BLaER1 treated with 17β-estradiol and CSF1 and Interleukin-3, amounts not matched to agents 10 nM and 100 nM (cell line): ENCODE results near the gene TMTC2.
"Not testable (repeated sequence)": the region's sequence is repeated elsewhere in the genome, so short reads cannot be mapped to it uniquely, and the experiment has no call there.

Experiments used
- H3K27ac ChIP-seq, 11 experiments: shearing (Covaris generic); formaldehyde crosslinking; 2 replicates each; pipeline ENCODE4 v1.8.1; 2022
- H3K27me3 ChIP-seq, 11 experiments: shearing (Covaris generic); formaldehyde crosslinking; 2 replicates each; pipeline ENCODE4 v1.8.1; 2022
- H3K36me3 ChIP-seq, 11 experiments: shearing (Covaris generic); formaldehyde crosslinking; 2 replicates each; pipeline ENCODE4 v1.8.1; 2022
- H3K4me1 ChIP-seq, 10 experiments: shearing (Covaris generic); formaldehyde crosslinking; 2 replicates each; pipeline ENCODE4 v1.8.1; 2022
- H3K4me2 ChIP-seq, 11 experiments: shearing (Covaris generic); formaldehyde crosslinking; 2 replicates each; pipeline ENCODE4 v1.8.1; 2022
- H3K4me3 ChIP-seq, 10 experiments: shearing (Covaris generic); formaldehyde crosslinking; 2 replicates each; pipeline ENCODE4 v1.8.1; 2022
- H3K9ac ChIP-seq, 11 experiments: shearing (Covaris generic); formaldehyde crosslinking; 2 replicates each; pipeline ENCODE4 v1.8.1; 2022
- H3K9me3 ChIP-seq, 11 experiments: shearing (Covaris generic); formaldehyde crosslinking; replicated peaks in 1 of 11; 2 replicates each; pipeline ENCODE4 v1.8.1; 2022
- H4K20me1 ChIP-seq, 11 experiments: shearing (Covaris generic); formaldehyde crosslinking; 2 replicates each; pipeline ENCODE4 v1.8.1; 2022
- Cebpa-rat ChIP-seq, 11 experiments: shearing (Covaris generic); IDR thresholded peaks; 2 replicates each; pipeline ENCODE4 v1.8.1; 2022

Gene TMTC2

GRCh38 chr12:82789674-82790073 is 103.0 kb downstream of the TMTC2 start:
- Histone ChIP-seq H3K4me3 (no peak overlapping the region), H3K36me3 (no peaks in the 10 kb centered on the region), H3K27ac (no peak overlapping the region), H3K4me1 (no peaks in the 10 kb centered on the region), H4K20me1 (no peaks in the 10 kb centered on the region), H3K27me3 (no peaks in the 10 kb centered on the region), H3K4me2 (no peak overlapping the region), H3K9ac (no peak overlapping the region), H3K9me3 (no peaks in the 10 kb centered on the region)
- no peak for TF ChIP-seq Cebpa-rat (IDR thresholded peaks at IDR 0.05)

GRCh38 chr12:82793751-82794281 is 107.1 kb downstream of the TMTC2 start:
- no peak overlapping the region for H3K9ac ChIP-seq
- no peak overlapping the region for H3K27ac ChIP-seq
- H3K36me3 ChIP-seq = no peaks in the 10 kb centered on the region
- no peaks in the 10 kb centered on the region for H4K20me1 ChIP-seq
- H3K4me3 ChIP-seq = no peak overlapping the region
- no peak for TF ChIP-seq Cebpa-rat (IDR thresholded peaks at IDR 0.05)
- no peaks in the 10 kb centered on the region for H3K9me3 ChIP-seq
- H3K27me3 ChIP-seq = no peaks in the 10 kb centered on the region
- no peak overlapping the region for H3K4me2 ChIP-seq
- H3K4me1 ChIP-seq = no peaks in the 10 kb centered on the region

GRCh38 chr12:82797480-82797879 is 110.8 kb downstream of the TMTC2 start:
- H3K4me1 ChIP-seq = no peaks in the 10 kb centered on the region
- no peak overlapping the region for H3K4me3 ChIP-seq
- H3K9me3 ChIP-seq = peaks cover 0 to 15% (median 13%) of the 10 kb centered on the region in 11 experiments; a peak in 14 of 22 replicates
- H3K36me3 ChIP-seq = no peaks in the 10 kb centered on the region
- H4K20me1 ChIP-seq = no peaks in the 10 kb centered on the region
- H3K9ac ChIP-seq = no peak overlapping the region
- no peaks in the 10 kb centered on the region for H3K27me3 ChIP-seq
- no peak overlapping the region for H3K4me2 ChIP-seq
- H3K27ac ChIP-seq = no peak overlapping the region
- no peak for TF ChIP-seq Cebpa-rat (IDR thresholded peaks at IDR 0.05)

- Histone ChIP-seq H3K27me3 (no peaks in the 10 kb centered on the region), H4K20me1 (no peaks in the 10 kb centered on the region), H3K27ac (no peak overlapping the region), H3K4me2 (no peak overlapping the region), H3K9ac (no peak overlapping the region), H3K36me3 (no peaks in the 10 kb centered on the region), H3K4me1 (no peaks in the 10 kb centered on the region), H3K4me3 (no peak overlapping the region), H3K9me3 (peaks cover 0 to 15% (median 13%) of the 10 kb centered on the region in 11 experiments; a peak in 14 of 22 replicates)
- no peak for TF ChIP-seq Cebpa-rat (IDR thresholded peaks at IDR 0.05)
These were observed 113.5 kb downstream of the TMTC2 start for GRCh38 chr12:82800185-82800584.

- Histone ChIP-seq H4K20me1 (no peaks in the 10 kb centered on the region), H3K4me3 (no peak overlapping the region), H3K9ac (no peak overlapping the region), H3K4me1 (no peaks in the 10 kb centered on the region), H3K27ac (no peak overlapping the region), H3K4me2 (no peak overlapping the region), H3K36me3 (no peaks in the 10 kb centered on the region), H3K27me3 (no peaks in the 10 kb centered on the region), H3K9me3 (peaks cover 0 to 15% (median 13%) of the 10 kb centered on the region in 11 experiments; a peak in 14 of 22 replicates)
- no peak for TF ChIP-seq Cebpa-rat (IDR thresholded peaks at IDR 0.05)
These were observed 115.4 kb downstream of the TMTC2 start for GRCh38 chr12:82801951-82802610.

GRCh38 chr12:82803201-82803600 is 116.5 kb downstream of the TMTC2 start:
- Histone ChIP-seq H3K4me1 (no peaks in the 10 kb centered on the region), H3K9ac (no peak overlapping the region), H3K27ac (no peak overlapping the region), H3K36me3 (no peaks in the 10 kb centered on the region), H3K4me2 (no peak overlapping the region), H4K20me1 (no peaks in the 10 kb centered on the region), H3K4me3 (no peak overlapping the region), H3K27me3 (no peaks in the 10 kb centered on the region), H3K9me3 (peaks cover 0 to 15% (median 13%) of the 10 kb centered on the region in 11 experiments; a peak in 14 of 22 replicates)
- TF ChIP-seq Cebpa-rat (IDR thresholded peaks at IDR 0.05) = no peak

GRCh38 chr12:82804601-82805000 is 117.9 kb downstream of the TMTC2 start:
- Histone ChIP-seq H3K9me3 (peaks cover 0 to 15% (median 13%) of the 10 kb centered on the region in 11 experiments; a peak in 14 of 22 replicates), H3K9ac (no peak overlapping the region), H3K4me3 (no peak overlapping the region), H3K27me3 (no peaks in the 10 kb centered on the region), H3K4me1 (no peaks in the 10 kb centered on the region), H3K36me3 (no peaks in the 10 kb centered on the region), H3K27ac (no peak overlapping the region), H3K4me2 (no peak overlapping the region), H4K20me1 (no peaks in the 10 kb centered on the region)
- TF ChIP-seq Cebpa-rat (IDR thresholded peaks at IDR 0.05) = no peak

GRCh38 chr12:82805004-82805403 is 118.3 kb downstream of the TMTC2 start:
- H3K9me3 ChIP-seq = peaks cover 0 to 15% (median 13%) of the 10 kb centered on the region in 11 experiments; a peak in 14 of 22 replicates
- H3K4me3 ChIP-seq, H3K36me3 ChIP-seq, H3K4me2 ChIP-seq, H3K27me3 ChIP-seq, H4K20me1 ChIP-seq, H3K9ac ChIP-seq, H3K4me1 ChIP-seq, H3K27ac ChIP-seq: not testable (repeated sequence)

GRCh38 chr12:82805812-82806497 is 119.2 kb downstream of the TMTC2 start:
- no peak overlapping the region for H3K4me2 ChIP-seq
- H4K20me1 ChIP-seq = no peaks in the 10 kb centered on the region
- H3K9me3 ChIP-seq = peaks cover 0 to 14% (median 13%) of the 10 kb centered on the region in 11 experiments; a peak in 14 of 22 replicates
- H3K27me3 ChIP-seq = no peaks in the 10 kb centered on the region
- no peak overlapping the region for H3K9ac ChIP-seq
- no peaks in the 10 kb centered on the region for H3K4me1 ChIP-seq
- no peaks in the 10 kb centered on the region for H3K36me3 ChIP-seq
- no peak overlapping the region for H3K27ac ChIP-seq
- no peak overlapping the region for H3K4me3 ChIP-seq
- no peak for TF ChIP-seq Cebpa-rat (IDR thresholded peaks at IDR 0.05)
